CD4-positive, alpha-beta memory T cell (primary cell): ENCODE measurements around the gene RBMY1J. TPM values are rescaled to one million over a fixed set of nuclear protein-coding genes. Genes with fewer than 3 reads are reported as not detected.
"Not testable (repeated sequence)": the region's sequence is repeated elsewhere in the genome, so short reads cannot be mapped to it uniquely, and the experiment has no call there.

Experiments
- CTCF ChIA-PET: fragments of 350-600 bp; sonication (Branson Sonifier 250); formaldehyde crosslinking; loops from one replicate; lab custom pipeline; 2021; ENCODE audit warnings: inconsistent platforms; ENCODE audit not compliant: partially characterized antibody; lab: Charles Lee
- POLR2A ChIA-PET: fragments of 350-600 bp; sonication (Branson Sonifier 250); formaldehyde crosslinking; loops from one replicate; lab custom pipeline; 2021; ENCODE audit not compliant: partially characterized antibody; lab: Charles Lee
- DNase-seq, 5 donors: peaks; one replicate each; pipeline versions ENCODE4 v3.0.0 to v3.0.0-alpha.2; 2020 to 2022; ENCODE audit warnings: mixed read lengths in 1 of 5
- H3K27ac ChIP-seq: one replicate; pipeline ENCODE4 v1.7.0; 2013; ENCODE audit warnings: low read depth, low read length
- H3K27me3 ChIP-seq: 2 replicates; pipeline ENCODE4 v1.7.0; 2013; ENCODE audit warnings: mild to moderate bottlenecking, low read length, moderate library complexity; ENCODE audit not compliant: insufficient read depth
- H3K36me3 ChIP-seq: 2 replicates; pipeline ENCODE4 v1.7.0; 2013; ENCODE audit warnings: mild to moderate bottlenecking, low read length, moderate library complexity; ENCODE audit not compliant: insufficient read depth
- H3K4me1 ChIP-seq: 2 replicates; pipeline ENCODE4 v1.7.0; 2013; ENCODE audit warnings: mild to moderate bottlenecking, low read length, moderate library complexity; ENCODE audit not compliant: insufficient read depth
- H3K4me3 ChIP-seq, 2 donors: one replicate each; pipeline ENCODE4 v1.7.0; 2013; ENCODE audit warnings: low read length in 2 of 2, mild to moderate bottlenecking in 1 of 2
- H3K9me3 ChIP-seq, 2 donors: one replicate each; pipeline ENCODE4 v1.7.0; 2013; ENCODE audit warnings: low read length in 2 of 2, control low read depth in 1 of 2; ENCODE audit not compliant: control insufficient read depth in 1 of 2
- H3K27ac Mint-ChIP-seq, 7 donors: one replicate each; pipeline ENCODE4 v1.8.0; 2020 to 2021; ENCODE audit warnings: mixed read lengths in 7 of 7, mild to moderate bottlenecking in 6 of 7, inconsistent platforms in 3 of 7, moderate library complexity in 3 of 7
- H3K27me3 Mint-ChIP-seq, 2 donors: one replicate each; pipeline ENCODE4 v1.8.0; 2020 to 2021; ENCODE audit warnings: mixed read lengths in 2 of 2
- H3K36me3 Mint-ChIP-seq, 2 donors: one replicate each; pipeline ENCODE4 v1.8.0; 2020 to 2021; ENCODE audit warnings: mixed read lengths in 2 of 2, inconsistent platforms in 1 of 2, mild to moderate bottlenecking in 1 of 2
- H3K4me1 Mint-ChIP-seq, 4 donors: one replicate each; pipeline ENCODE4 v1.8.0; 2020 to 2021; ENCODE audit warnings: mixed read lengths in 4 of 4, mild to moderate bottlenecking in 1 of 4
- H3K4me3 Mint-ChIP-seq, 8 donors: one replicate each; pipeline ENCODE4 v1.8.0; 2020 to 2021; ENCODE audit warnings: mixed read lengths in 8 of 8, mild to moderate bottlenecking in 7 of 8, moderate library complexity in 6 of 8, inconsistent platforms in 3 of 8
- H3K9me3 Mint-ChIP-seq, 8 donors: one replicate each; pipeline ENCODE4 v1.8.0; 2020 to 2021; ENCODE audit warnings: mixed read lengths in 8 of 8, mild to moderate bottlenecking in 5 of 8, inconsistent platforms in 3 of 8, moderate library complexity in 1 of 8
- intact Hi-C: fragments of 100-400 bp; cut with micrococcal nuclease; formaldehyde crosslinking; loops from one replicate; pipeline ENCODE4 v1.15.1; 2023
- polyA plus RNA-seq, 2 donors: library from polyadenylated mRNA; unstranded; fragments of 300-500 nt; fragmentation: Illumina TruSeq; gene quantifications; one replicate each; pipeline ENCODE4 v1.2.3, GENCODE V29; 2021
- total RNA-seq, 2 experiments: library from RNA; stranded (reverse); gene quantifications; one replicate each; pipeline ENCODE4 v1.2.3, GENCODE V29; 2021

RBMY1J gene
- total RNA-seq (not detected), polyA plus RNA-seq (not detected)

DNA sequence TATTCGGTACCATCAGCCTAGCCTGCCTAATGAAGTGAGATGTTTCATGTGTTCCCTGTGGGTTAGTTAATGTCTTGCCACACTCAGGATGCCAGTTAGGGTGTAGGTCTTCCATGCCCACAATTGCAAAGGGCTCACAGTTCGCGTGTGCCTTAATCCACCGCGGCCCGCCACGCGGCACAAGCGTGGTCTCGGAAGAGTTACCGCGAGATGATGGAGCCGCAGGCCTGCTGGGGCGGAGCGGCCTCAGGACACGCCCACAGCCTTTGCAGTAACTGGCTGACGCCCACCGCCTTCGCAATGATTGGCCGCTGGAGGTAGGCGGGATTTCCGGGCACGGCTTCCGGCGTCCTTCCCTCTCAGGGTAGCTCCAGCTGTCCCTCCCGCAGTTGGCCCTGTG lies at the start of gene RBMY1J:
RBMY1J (plus strand) TSS at position 301 of the 400 bp plus-strand sequence. CDS start 2,038 bp downstream, outside the sequence.
- CTCF ChIA-PET, POLR2A ChIA-PET, DNase-seq, H3K4me3 Mint-ChIP-seq, H3K27ac ChIP-seq, H3K4me1 Mint-ChIP-seq, H3K9me3 Mint-ChIP-seq, H3K4me3 ChIP-seq, H3K4me1 ChIP-seq, H3K27me3 ChIP-seq, H3K9me3 ChIP-seq, intact Hi-C loops, H3K36me3 Mint-ChIP-seq, H3K36me3 ChIP-seq, H3K27ac Mint-ChIP-seq, H3K27me3 Mint-ChIP-seq: not testable (repeated sequence)

DNA sequence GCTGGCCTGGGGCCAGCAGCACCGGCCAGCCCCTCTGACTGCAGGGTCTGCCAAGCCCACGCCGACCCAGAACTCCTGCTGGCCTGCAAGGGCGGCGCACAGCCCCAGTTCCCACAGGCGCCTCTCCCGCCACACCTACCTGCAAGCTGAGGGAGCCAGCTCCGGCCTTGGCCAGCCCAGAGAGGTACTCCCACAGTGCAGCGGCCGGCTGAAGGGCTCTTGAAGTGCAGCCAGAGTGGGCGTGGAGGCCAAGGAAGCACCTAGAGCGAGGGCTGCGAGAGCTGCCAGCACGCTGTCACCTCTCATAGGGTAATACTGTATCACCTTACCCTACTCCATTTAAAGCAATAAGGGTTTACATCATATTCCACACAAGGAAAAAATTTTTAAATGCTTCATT lies 35.8 kb upstream of the RBMY1J start:
- Histone ChIP-seq H3K27me3 (no peaks in the 10 kb centered on the region), H3K27ac (no peak overlapping the region), H3K36me3 (no peaks in the 10 kb centered on the region), H3K4me1 (no peaks in the 10 kb centered on the region), H3K9me3 (no peaks in the 10 kb centered on the region), H3K4me3 (no peak overlapping the region)
- DNase-seq, result no peak
- Mint-ChIP-seq H3K9me3 (no peaks in the 10 kb centered on the region), H3K27me3 (no peaks in the 10 kb centered on the region), H3K36me3 (no peaks in the 10 kb centered on the region), H3K4me3 (no peak overlapping the region), H3K27ac (no peak overlapping the region), H3K4me1 (no peaks in the 10 kb centered on the region)
- intact Hi-C loops, result no loop called here
- CTCF ChIA-PET, result no interaction called here
- POLR2A ChIA-PET, result no interaction called here

DNA sequence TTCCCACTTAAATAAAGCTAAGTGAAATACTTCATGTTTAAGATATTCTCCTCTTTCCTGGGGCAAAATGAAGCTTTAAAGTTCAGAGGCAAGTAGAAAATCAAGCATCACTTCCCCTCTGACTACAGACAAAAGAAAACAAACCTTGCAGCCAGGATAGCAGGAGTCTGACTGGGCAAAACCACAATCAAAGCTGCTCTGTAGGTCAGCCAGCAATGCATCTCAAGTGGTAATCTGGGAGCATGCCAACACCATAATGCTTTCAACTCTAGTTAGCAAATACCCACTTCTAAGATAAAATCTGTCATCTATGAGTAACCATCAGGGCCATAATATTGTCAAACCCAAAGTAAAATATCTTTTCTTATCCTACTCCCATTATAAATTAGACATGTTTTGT lies 32.6 kb upstream of the RBMY1J start:
- POLR2A ChIA-PET, result no interaction called here

GRCh38 chrY:22373494-22373893 lies 29.7 kb upstream of the RBMY1J start:
- Histone ChIP-seq H3K4me1 (no peaks in the 10 kb centered on the region), H3K27ac (no peak overlapping the region), H3K27me3 (no peaks in the 10 kb centered on the region), H3K9me3 (no peaks in the 10 kb centered on the region), H3K36me3 (no peaks in the 10 kb centered on the region), H3K4me3 (no peak overlapping the region)
- Mint-ChIP-seq H3K36me3 (no peaks in the 10 kb centered on the region), H3K4me3 (no peak overlapping the region), H3K4me1 (no peaks in the 10 kb centered on the region), H3K27ac (no peak overlapping the region), H3K27me3 (no peaks in the 10 kb centered on the region), H3K9me3 (no peaks in the 10 kb centered on the region)
- ChIA-PET CTCF (no interaction called here), POLR2A (no interaction called here)
- intact Hi-C loops, result no loop called here
- no peak for DNase-seq

More for the DNA sequence above, 32.6 kb upstream of the RBMY1J start:
- intact Hi-C loops, result no loop called here
- no peaks in the 10 kb centered on the region for H3K27me3 Mint-ChIP-seq
- H3K27me3 ChIP-seq, result no peaks in the 10 kb centered on the region
- H3K4me3 Mint-ChIP-seq, result no peak overlapping the region
- CTCF ChIA-PET, result no interaction called here
- H3K4me3 ChIP-seq, result no peak overlapping the region
- no peaks in the 10 kb centered on the region for H3K36me3 ChIP-seq
- DNase-seq, result no peak
- no peaks in the 10 kb centered on the region for H3K9me3 ChIP-seq
- no peak overlapping the region for H3K27ac Mint-ChIP-seq
- H3K4me1 ChIP-seq, result no peaks in the 10 kb centered on the region
- H3K36me3 Mint-ChIP-seq, result no peaks in the 10 kb centered on the region
- no peaks in the 10 kb centered on the region for H3K9me3 Mint-ChIP-seq
- no peaks in the 10 kb centered on the region for H3K4me1 Mint-ChIP-seq
- H3K27ac ChIP-seq, result no peak overlapping the region

DNA sequence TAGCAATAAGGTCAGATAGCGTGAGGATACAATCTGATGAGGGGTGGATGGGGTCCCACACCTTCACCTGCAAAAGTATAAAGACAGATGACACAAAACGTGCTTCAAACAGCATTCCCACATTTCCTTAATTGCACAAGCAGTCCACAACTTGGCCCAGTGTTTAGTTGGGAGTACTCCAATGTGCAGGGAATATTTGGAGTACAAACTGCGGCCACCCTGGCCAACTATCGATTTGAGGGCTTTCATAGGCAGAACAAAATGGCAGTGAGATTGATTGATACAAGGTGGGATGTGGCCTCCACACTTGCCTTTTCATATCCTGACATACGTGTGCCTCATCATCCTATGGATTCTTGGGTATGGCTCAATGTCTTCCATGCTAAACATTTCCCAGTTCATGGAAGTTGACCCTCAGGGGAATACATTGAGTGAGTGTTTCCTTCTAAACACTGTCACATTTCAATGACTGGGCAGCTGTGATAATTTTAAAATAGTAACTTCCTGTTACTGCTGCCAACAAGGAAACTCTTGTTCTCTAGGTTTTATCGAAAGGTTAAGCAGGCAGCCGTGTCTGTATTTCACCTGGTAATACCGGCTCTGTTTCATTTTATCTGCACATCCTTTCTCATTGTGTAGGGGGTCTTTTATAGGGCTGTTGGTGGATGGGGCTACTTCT lies 41.6 kb downstream of the RBMY1J start:
- intact Hi-C loops, H3K9me3 ChIP-seq, CTCF ChIA-PET, H3K9me3 Mint-ChIP-seq, H3K4me1 ChIP-seq, DNase-seq, H3K27me3 ChIP-seq, H3K4me3 ChIP-seq, H3K4me3 Mint-ChIP-seq, H3K36me3 ChIP-seq, H3K27ac Mint-ChIP-seq, H3K27me3 Mint-ChIP-seq, H3K36me3 Mint-ChIP-seq, POLR2A ChIA-PET, H3K27ac ChIP-seq, H3K4me1 Mint-ChIP-seq: not testable (repeated sequence)

DNA sequence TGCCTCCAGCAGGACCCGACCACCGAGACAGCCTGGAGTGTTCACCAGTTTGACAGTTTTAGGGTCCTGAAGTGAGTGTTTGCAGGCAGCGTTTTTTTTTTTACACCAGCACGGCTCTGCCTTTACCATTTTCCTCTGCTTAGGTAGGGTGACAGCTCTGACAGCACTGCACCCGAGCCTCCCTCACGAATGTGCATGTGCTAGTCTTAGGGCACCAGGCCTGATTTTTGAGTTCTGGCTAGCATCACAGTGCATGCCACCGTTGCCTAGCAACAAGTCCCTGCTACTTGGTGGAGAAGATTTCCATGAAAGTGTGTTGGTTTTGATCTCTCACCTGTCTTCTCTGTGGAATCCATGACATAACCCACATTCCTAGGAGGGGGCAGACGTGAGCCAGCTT lies 52.3 kb downstream of the RBMY1J start:
- DNase-seq, H3K36me3 ChIP-seq, CTCF ChIA-PET, H3K27me3 ChIP-seq, POLR2A ChIA-PET, H3K27ac ChIP-seq, H3K4me1 ChIP-seq, H3K4me3 Mint-ChIP-seq, H3K27me3 Mint-ChIP-seq, H3K36me3 Mint-ChIP-seq, H3K4me1 Mint-ChIP-seq, H3K27ac Mint-ChIP-seq, intact Hi-C loops, H3K9me3 ChIP-seq, H3K4me3 ChIP-seq, H3K9me3 Mint-ChIP-seq: not testable (repeated sequence)

- intact Hi-C loops, H3K27ac Mint-ChIP-seq, H3K4me3 Mint-ChIP-seq, H3K36me3 Mint-ChIP-seq, DNase-seq, H3K27me3 ChIP-seq, H3K36me3 ChIP-seq, POLR2A ChIA-PET, H3K4me3 ChIP-seq, H3K27ac ChIP-seq, H3K9me3 Mint-ChIP-seq, H3K4me1 Mint-ChIP-seq, H3K9me3 ChIP-seq, H3K4me1 ChIP-seq, CTCF ChIA-PET, H3K27me3 Mint-ChIP-seq: not testable (repeated sequence)
These were observed 58.8 kb downstream of the RBMY1J start for GRCh38 chrY:22461962-22462361.
